Right atrium auricular region (tissue), 2 donors: ENCODE measurements around the gene ZNF385D. TPM values are rescaled to one million over a fixed set of nuclear protein-coding genes. Genes with fewer than 3 reads are reported as not detected.

Source experiments
- DNase-seq: peaks from one replicate; pipeline ENCODE4 v3.0.0-alpha.2; 2019; ENCODE audit warnings: low spot score
- H3K27ac ChIP-seq, 2 donors: fragments of 200-600 bp; sonication (generic); 1 replicate in 1 of 2; 2 replicates in 1 of 2; pipeline ENCODE4 v1.5.1; 2016 to 2019
- H3K27me3 ChIP-seq, 2 donors: fragments of 200-600 bp; sonication (generic); one replicate each; pipeline versions ENCODE4 v1.5.1 to v1.6.0; 2017 to 2019
- H3K36me3 ChIP-seq: fragments of 200-600 bp; sonication (generic); one replicate; pipeline ENCODE4 v1.5.1; 2016
- H3K4me1 ChIP-seq, 2 donors: fragments of 200-600 bp; sonication (generic); one replicate each; pipeline versions ENCODE4 v1.5.1 to v1.6.0; 2017 to 2019
- H3K4me3 ChIP-seq, 2 donors: fragments of 200-600 bp; sonication (generic); 1 replicate in 1 of 2; 2 replicates in 1 of 2; pipeline ENCODE4 v1.5.1; 2017 to 2019; ENCODE audit warnings: mild to moderate bottlenecking in 1 of 2, moderate library complexity in 1 of 2
- H3K9me3 ChIP-seq, 2 donors: fragments of 200-600 bp; sonication (generic); one replicate each; pipeline ENCODE4 v1.5.1; 2019
- total RNA-seq, 2 donors: library from RNA; depleted of rRNA; stranded (reverse); fragments of >200 nt; gene quantifications; one replicate each; pipeline ENCODE4 v1.1.0, GENCODE V29; 2016
- TF ChIP-seq, protein P1 (sequence below), 2 donors: fragments of 200-600 bp; sonication (generic); IDR thresholded peaks; one replicate each; pipeline ENCODE4 v1.5.1; 2019; ENCODE audit warnings: antibody characterized with exemption in 2 of 2

ZNF385D gene
- total RNA-seq, 2 donors from 2014 or later = 0.59 to 1.1 TPM

GRCh38 chr3:21540265-21540664 is 210.7 kb downstream of the ZNF385D start:
- H3K4me3 ChIP-seq = no peak overlapping the region
- no peaks in the 10 kb centered on the region for H3K36me3 ChIP-seq
- no peaks in the 10 kb centered on the region for H3K4me1 ChIP-seq
- no peak for DNase-seq
- H3K27me3 ChIP-seq = no peaks in the 10 kb centered on the region
- H3K27ac ChIP-seq = no peak overlapping the region
- no peaks in the 10 kb centered on the region for H3K9me3 ChIP-seq
- TF ChIP-seq, protein P1, sequence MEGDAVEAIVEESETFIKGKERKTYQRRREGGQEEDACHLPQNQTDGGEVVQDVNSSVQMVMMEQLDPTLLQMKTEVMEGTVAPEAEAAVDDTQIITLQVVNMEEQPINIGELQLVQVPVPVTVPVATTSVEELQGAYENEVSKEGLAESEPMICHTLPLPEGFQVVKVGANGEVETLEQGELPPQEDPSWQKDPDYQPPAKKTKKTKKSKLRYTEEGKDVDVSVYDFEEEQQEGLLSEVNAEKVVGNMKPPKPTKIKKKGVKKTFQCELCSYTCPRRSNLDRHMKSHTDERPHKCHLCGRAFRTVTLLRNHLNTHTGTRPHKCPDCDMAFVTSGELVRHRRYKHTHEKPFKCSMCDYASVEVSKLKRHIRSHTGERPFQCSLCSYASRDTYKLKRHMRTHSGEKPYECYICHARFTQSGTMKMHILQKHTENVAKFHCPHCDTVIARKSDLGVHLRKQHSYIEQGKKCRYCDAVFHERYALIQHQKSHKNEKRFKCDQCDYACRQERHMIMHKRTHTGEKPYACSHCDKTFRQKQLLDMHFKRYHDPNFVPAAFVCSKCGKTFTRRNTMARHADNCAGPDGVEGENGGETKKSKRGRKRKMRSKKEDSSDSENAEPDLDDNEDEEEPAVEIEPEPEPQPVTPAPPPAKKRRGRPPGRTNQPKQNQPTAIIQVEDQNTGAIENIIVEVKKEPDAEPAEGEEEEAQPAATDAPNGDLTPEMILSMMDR (IDR thresholded peaks at IDR 0.05) = no peak

GRCh38 chr3:21534462-21534861 is 216.5 kb downstream of the ZNF385D start:
- Histone ChIP-seq H3K4me3 (no peak overlapping the region), H3K36me3 (no peaks in the 10 kb centered on the region), H3K27me3 (no peaks in the 10 kb centered on the region), H3K4me1 (no peaks in the 10 kb centered on the region), H3K27ac (no peak overlapping the region), H3K9me3 (no peaks in the 10 kb centered on the region)
- DNase-seq = no peak
- TF ChIP-seq, protein P1 (IDR thresholded peaks at IDR 0.05) = no peak

- Histone ChIP-seq H3K4me1 (no peaks in the 10 kb centered on the region), H3K27me3 (no peaks in the 10 kb centered on the region), H3K9me3 (no peaks in the 10 kb centered on the region), H3K4me3 (no peak overlapping the region), H3K36me3 (no peaks in the 10 kb centered on the region), H3K27ac (no peak overlapping the region)
- DNase-seq = no peak
- TF ChIP-seq, protein P1 (IDR thresholded peaks at IDR 0.05) = no peak
These were observed 218.0 kb downstream of the ZNF385D start for GRCh38 chr3:21533002-21533401.

- no peak for DNase-seq
- Histone ChIP-seq H3K9me3 (no peaks in the 10 kb centered on the region), H3K36me3 (no peaks in the 10 kb centered on the region), H3K27ac (no peak overlapping the region), H3K4me3 (no peak overlapping the region), H3K4me1 (no peaks in the 10 kb centered on the region), H3K27me3 (no peaks in the 10 kb centered on the region)
- TF ChIP-seq, protein P1 (IDR thresholded peaks at IDR 0.05) = no peak
These were observed 219.1 kb downstream of the ZNF385D start for GRCh38 chr3:21531909-21532308.

DNA sequence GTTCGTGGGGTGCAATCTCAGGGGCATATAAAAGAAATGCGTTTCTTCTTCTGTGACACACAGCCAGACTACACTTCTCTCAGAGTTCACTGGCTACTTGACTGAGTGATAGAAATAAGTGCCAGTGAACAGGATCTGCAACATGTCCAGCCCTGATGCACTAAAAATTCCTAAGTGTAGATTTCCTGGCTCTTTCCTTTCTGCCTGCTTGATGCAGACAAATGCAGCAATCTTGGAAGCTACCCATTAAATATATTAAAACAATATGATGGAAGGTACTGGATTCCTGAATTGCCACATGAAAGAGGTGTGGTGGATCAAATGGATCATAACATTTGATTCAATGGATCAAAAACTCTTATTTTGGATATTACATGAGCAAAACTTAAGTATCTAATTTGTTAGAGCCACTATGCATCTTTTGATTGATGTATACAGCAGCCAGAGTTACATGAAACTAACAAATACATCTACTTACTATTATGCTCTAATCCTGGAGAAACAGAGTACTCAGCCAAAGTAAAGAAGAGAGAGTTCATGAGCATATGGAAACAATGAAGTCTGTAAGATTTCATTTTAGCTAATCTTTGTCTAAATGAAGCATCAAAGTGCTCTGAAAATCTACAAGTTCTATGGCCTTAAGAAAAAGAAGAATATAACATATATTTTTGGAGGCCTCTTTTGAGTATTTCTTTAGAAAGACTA is 222.6 kb downstream of the ZNF385D start:
- no peak for DNase-seq
- Histone ChIP-seq H3K4me3 (no peak overlapping the region), H3K27ac (no peak overlapping the region), H3K4me1 (no peaks in the 10 kb centered on the region), H3K9me3 (no peaks in the 10 kb centered on the region), H3K27me3 (no peaks in the 10 kb centered on the region), H3K36me3 (no peaks in the 10 kb centered on the region)
- TF ChIP-seq, protein P1 (IDR thresholded peaks at IDR 0.05) = no peak

DNA sequence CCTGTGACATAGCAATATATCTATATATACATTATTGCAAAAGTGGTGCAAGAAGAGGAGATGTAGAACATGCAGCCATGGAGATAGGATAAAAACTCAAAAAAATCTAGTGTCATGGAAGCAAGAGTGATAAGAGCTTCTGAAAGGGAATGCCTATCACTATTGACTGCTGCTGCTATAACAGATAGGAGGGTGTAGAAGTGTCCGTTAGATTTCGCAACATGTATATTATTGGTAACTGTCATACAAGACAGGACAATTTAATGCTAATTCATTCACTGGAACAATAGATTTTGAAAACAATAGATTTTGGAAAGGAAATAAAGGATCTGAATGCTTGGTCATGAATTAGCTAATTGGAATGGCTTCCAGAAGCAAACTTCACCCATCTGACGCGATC is 224.5 kb downstream of the ZNF385D start:
- Histone ChIP-seq H3K27ac (no peak overlapping the region), H3K36me3 (no peaks in the 10 kb centered on the region), H3K27me3 (no peaks in the 10 kb centered on the region), H3K9me3 (no peaks in the 10 kb centered on the region), H3K4me1 (no peaks in the 10 kb centered on the region), H3K4me3 (no peak overlapping the region)
- TF ChIP-seq, protein P1 (IDR thresholded peaks at IDR 0.05) = no peak
- no peak for DNase-seq
